Measurements from ENCODE around the gene PODNL1. TPM values are rescaled to one million over a fixed set of nuclear protein-coding genes. Genes with fewer than 3 reads are reported as not detected.

Gene PODNL1
- total and polyA plus RNA-seq, 2 of the 8 experiments (the other 6 are each of a cell fraction or from before 2014, with no cell fraction given), result 1.0 to 1.5 TPM

DNA sequence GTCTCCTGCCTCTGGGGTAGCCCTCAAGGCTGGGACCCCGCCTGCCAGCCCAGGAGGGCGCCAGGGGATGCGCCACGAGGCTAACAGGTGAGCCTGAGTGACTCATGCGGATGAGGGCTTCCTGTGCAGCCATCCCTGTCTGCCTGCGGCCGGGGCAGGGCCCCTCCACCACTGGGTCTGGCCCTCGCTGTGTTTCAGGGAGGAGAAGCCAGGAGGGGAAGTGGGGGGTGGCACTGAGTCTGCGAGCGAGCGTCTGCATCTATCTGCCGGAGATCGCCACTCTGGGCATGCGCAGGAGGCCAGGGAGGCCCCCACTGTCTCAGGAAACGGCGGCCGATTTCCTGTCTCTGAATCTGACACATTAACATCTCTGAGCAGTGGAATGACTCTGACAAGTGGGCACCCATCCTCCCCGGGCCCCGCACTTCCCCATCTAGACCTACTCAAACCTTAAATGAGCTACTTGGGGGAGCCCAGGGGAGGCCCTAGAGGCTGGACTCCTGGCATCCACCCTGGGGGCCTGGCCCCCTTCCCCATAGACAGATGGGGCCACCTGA lies 48.2 kb upstream of the PODNL1 start (continued):
- no peak for TF ChIP-seq EP300 (IDR thresholded peaks at IDR 0.05; ENCODE audit: borderline replicate concordance in 1 of 2, low read depth in 2 of 2, low read length in 2 of 2)
- TF ChIP-seq SIRT6 (IDR thresholded peaks at IDR 0.05; ENCODE audit: low read length), result no peak
- TF ChIP-seq NANOG (IDR thresholded peaks at IDR 0.05; ENCODE audit: insufficient read depth, low read depth, low read length, poor library complexity, severe bottlenecking), result no peak
- peak; percentile 75 for TF ChIP-seq NRF1 (IDR thresholded peaks at IDR 0.05; ENCODE audit: low read depth, low read length)
- TF ChIP-seq SP4 (IDR thresholded peaks at IDR 0.05; ENCODE audit: low read length), result no peak
- TF ChIP-seq YY1 (IDR thresholded peaks at IDR 0.05; ENCODE audit: low read depth, low read length), result no peak
- no peak for TF ChIP-seq ZNF274 (IDR thresholded peaks at IDR 0.05; ENCODE audit: borderline replicate concordance, extremely low read depth, low read length)

Data from H1 (cell line).